SJCRH30 (cell line): Measurements from ENCODE around the gene PDZK1IP1. TPM values are rescaled to one million over a fixed set of nuclear protein-coding genes. Genes with fewer than 3 reads are reported as not detected.
"Not testable (repeated sequence)": the region's sequence is repeated elsewhere in the genome, so short reads cannot be mapped to it uniquely, and the experiment has no call there.

Experiments
- DNase-seq, 2 experiments: peaks; one replicate each; pipeline ENCODE4 v3.0.0-alpha.2; 2015 to 2020
- H3K27ac ChIP-seq: fragments of 250-450 bp; sonication (Bioruptor Pico); 2 replicates; pipeline ENCODE4 v1.5.1; 2020; ENCODE audit warnings: mild to moderate bottlenecking, moderate library complexity
- H3K27me3 ChIP-seq: fragments of 250-450 bp; sonication (Bioruptor Pico); 2 replicates; pipeline ENCODE4 v1.5.1; 2020; ENCODE audit warnings: mild to moderate bottlenecking, moderate library complexity
- H3K36me3 ChIP-seq: fragments of 250-450 bp; sonication (Bioruptor Pico); 2 replicates; pipeline ENCODE4 v1.5.1; 2020; ENCODE audit warnings: mild to moderate bottlenecking, moderate library complexity
- H3K4me1 ChIP-seq: fragments of 250-450 bp; sonication (Bioruptor Pico); 2 replicates; pipeline ENCODE4 v1.5.1; 2020; ENCODE audit warnings: mild to moderate bottlenecking, moderate library complexity
- H3K4me3 ChIP-seq: fragments of 250-450 bp; sonication (Bioruptor Pico); 2 replicates; pipeline ENCODE4 v1.5.1; 2020; ENCODE audit warnings: mild to moderate bottlenecking, moderate library complexity
- H3K9me3 ChIP-seq: fragments of 250-450 bp; sonication (Bioruptor Pico); replicated peaks from 2 replicates; pipeline ENCODE4 v1.5.1; 2020; ENCODE audit warnings: mild to moderate bottlenecking, moderate library complexity
- total RNA-seq: library from RNA; depleted of rRNA; stranded (reverse); fragments of >200 nt; shearing (Covaris generic); gene quantifications from 2 replicates; pipeline ENCODE4 v1.2.3, GENCODE V29; 2014

Gene PDZK1IP1
- total RNA-seq, 1 experiment from 2014 or later: not detected

- H3K27ac ChIP-seq: no peak overlapping the region
- H3K4me3 ChIP-seq: no peak overlapping the region
- peaks cover 6% of the 10 kb centered on the region; the same call in 1 of the 2 replicates for H3K27me3 ChIP-seq
- no peaks in the 10 kb centered on the region for H3K9me3 ChIP-seq
- no peaks in the 10 kb centered on the region for H3K36me3 ChIP-seq
- DNase-seq: no peak
- H3K4me1 ChIP-seq: no peaks in the 10 kb centered on the region
Measured at GRCh38 chr1:47214549-47214948, 24.7 kb upstream of the PDZK1IP1 start.

DNA sequence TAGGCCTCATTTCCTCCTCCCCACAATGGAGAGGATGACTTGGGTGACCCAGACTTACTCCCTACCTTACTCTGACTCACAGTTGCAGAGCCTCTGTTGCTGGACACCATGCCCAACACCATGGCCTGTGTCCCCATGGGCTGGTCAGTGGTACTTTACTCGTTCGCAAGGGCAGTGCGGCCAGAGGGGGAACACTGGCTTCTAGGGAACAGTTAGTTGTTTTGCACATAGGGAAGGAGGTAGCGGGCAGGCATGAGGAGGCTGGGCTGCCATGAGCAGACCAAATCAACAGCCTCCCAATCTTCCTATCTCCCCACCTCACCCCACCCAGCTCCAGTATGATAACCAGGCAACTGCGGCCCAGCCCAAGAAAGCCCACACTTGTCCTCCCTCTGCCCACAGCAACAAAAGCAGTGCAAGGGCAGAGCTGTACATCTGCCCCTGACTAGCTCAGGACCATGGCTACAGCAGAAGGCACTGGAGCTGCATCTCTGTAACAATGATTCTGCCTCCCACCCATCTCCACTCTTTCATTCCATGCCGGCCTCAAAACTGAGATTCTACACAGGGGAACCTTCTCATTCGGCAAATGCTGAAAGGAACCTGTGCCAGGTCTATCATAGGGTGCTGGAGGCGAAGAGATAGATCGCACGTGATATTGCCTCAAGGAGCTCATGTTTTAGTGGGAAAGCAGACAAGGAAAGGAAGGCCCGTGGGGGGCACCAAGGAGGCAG lies 23.6 kb upstream of the PDZK1IP1 start:
- Histone ChIP-seq H3K36me3 (no peaks in the 10 kb centered on the region), H3K9me3 (no peaks in the 10 kb centered on the region), H3K4me1 (no peaks in the 10 kb centered on the region), H3K27me3 (peaks cover 6% of the 10 kb centered on the region; the same call in 1 of the 2 replicates), H3K27ac (no peak overlapping the region), H3K4me3 (no peak overlapping the region)
- DNase-seq: no peak

DNA sequence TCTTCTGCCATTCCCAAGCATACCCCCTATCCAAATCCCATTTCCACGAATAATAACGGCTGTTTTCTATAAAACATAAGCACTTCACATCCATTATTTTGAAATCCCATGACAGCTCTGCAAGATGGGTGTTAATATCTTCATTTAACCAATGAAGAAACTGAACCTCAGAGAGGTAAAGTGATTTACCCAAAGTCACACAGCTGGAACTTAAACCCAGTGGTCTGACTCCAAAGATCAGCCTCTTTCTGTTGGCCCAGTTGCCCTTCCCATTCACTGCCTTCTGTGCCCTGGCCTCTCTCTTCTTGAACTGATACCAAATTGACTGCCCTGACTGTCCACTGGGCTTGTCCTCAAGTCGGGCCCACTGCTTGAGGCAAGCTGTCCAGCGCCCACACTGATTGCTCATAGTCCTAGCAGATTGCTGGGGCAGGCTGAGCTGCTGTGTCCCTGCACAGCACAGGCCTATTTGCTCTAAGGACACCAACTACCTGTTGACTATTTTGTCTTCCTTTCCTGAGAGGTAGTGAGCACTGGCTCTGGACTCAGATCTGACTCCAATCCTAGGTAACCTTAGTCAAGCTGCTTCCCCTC lies 22.9 kb upstream of the PDZK1IP1 start:
- no peak overlapping the region for H3K4me3 ChIP-seq
- no peak for DNase-seq
- no peaks in the 10 kb centered on the region for H3K9me3 ChIP-seq
- peaks cover 6% of the 10 kb centered on the region; the same call in 1 of the 2 replicates for H3K27me3 ChIP-seq
- no peak overlapping the region for H3K27ac ChIP-seq
- no peaks in the 10 kb centered on the region for H3K36me3 ChIP-seq
- no peaks in the 10 kb centered on the region for H3K4me1 ChIP-seq

- no peaks in the 10 kb centered on the region for H3K4me1 ChIP-seq
- H3K4me3 ChIP-seq: peak overlapping the region; percentile 5; the same call in 1 of the 2 replicates
- peaks cover 6% of the 10 kb centered on the region; the same call in 1 of the 2 replicates for H3K27me3 ChIP-seq
- no peaks in the 10 kb centered on the region for H3K9me3 ChIP-seq
- no peaks in the 10 kb centered on the region for H3K36me3 ChIP-seq
- H3K27ac ChIP-seq: no peak overlapping the region
- peak in 1 of 2 experiments; percentile 39 for DNase-seq
Measured at GRCh38 chr1:47211796-47212269, 22.0 kb upstream of the PDZK1IP1 start.

DNA sequence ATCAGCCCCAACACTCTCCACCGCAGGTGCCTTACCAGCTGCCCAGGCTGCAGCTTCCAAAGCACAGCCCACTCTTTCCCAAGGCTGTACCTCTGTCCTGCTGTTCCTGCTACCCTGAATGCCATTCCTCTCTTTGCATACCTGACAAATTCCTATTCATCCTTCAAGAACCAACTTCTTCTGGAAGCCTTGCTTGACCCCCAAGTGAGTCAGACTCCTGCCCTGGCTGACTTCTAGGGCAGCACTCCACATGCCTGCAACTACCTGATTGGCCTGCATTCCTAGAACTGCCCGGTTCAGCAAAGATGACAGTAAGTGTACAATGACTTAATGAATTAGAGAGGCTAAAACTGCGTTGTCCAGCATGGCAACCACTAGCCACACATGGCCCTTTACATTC lies 20.8 kb upstream of the PDZK1IP1 start:
- no peaks in the 10 kb centered on the region for H3K36me3 ChIP-seq

DNA sequence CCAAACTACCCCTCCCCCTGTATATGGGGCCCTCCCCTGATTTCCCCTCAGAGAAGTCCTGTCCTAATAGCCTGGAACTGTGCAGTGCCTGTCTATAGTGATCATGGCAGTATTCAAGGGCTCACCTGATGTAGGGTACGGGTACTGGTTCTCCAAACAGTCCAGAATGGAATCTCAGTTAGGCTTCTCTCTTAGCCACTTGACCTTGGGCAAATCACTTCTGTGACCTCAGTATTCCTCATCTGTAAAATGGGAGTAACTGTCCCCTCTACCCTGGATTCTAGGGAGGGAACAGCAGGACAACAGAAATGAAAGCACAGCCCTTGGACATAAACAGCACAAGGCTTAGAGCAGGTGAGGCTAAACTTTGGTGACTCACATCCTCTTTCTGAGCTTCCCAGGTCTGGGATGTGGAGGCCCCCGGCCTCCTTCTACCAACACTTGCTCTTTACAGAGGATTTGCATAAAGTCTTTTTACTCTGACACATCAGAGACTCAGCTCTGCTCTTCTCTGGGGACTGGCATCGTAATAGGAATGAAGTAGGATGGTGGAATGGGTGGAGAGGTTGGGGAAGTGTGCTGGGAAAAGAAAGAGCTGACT lies 20.0 kb upstream of the PDZK1IP1 start:
- no peak overlapping the region for H3K27ac ChIP-seq
- no peak for DNase-seq
- peaks cover 6% of the 10 kb centered on the region for H3K27me3 ChIP-seq
- no peak overlapping the region for H3K4me3 ChIP-seq
- H3K4me1 ChIP-seq: no peaks in the 10 kb centered on the region
- no peaks in the 10 kb centered on the region for H3K36me3 ChIP-seq
- no peaks in the 10 kb centered on the region for H3K9me3 ChIP-seq

More for the DNA sequence above, 20.8 kb upstream of the PDZK1IP1 start:
- Histone ChIP-seq H3K27me3 (peaks cover 6% of the 10 kb centered on the region), H3K9me3 (no peaks in the 10 kb centered on the region), H3K27ac (no peak overlapping the region), H3K4me1 (no peaks in the 10 kb centered on the region), H3K4me3 (no peak overlapping the region)
- no peak for DNase-seq

GRCh38 chr1:47209091-47209490 lies 19.3 kb upstream of the PDZK1IP1 start:
- Histone ChIP-seq H3K9me3 (no peaks in the 10 kb centered on the region), H3K27me3 (peaks cover 6% of the 10 kb centered on the region), H3K4me1 (no peaks in the 10 kb centered on the region), H3K4me3 (no peak overlapping the region), H3K36me3 (no peaks in the 10 kb centered on the region), H3K27ac (no peak overlapping the region)
- no peak for DNase-seq

GRCh38 chr1:47208374-47208850 lies 18.6 kb upstream of the PDZK1IP1 start:
- DNase-seq: no peak
- H3K36me3 ChIP-seq: no peaks in the 10 kb centered on the region
- H3K4me3 ChIP-seq: no peak overlapping the region
- H3K4me1 ChIP-seq: no peaks in the 10 kb centered on the region
- no peak overlapping the region for H3K27ac ChIP-seq
- H3K9me3 ChIP-seq: no peaks in the 10 kb centered on the region; the same call in 1 of the 2 replicates
- H3K27me3 ChIP-seq: peaks cover 6% of the 10 kb centered on the region

GRCh38 chr1:47207803-47208373 lies 18.1 kb upstream of the PDZK1IP1 start:
- DNase-seq: no peak
- Histone ChIP-seq H3K4me1 (no peaks in the 10 kb centered on the region), H3K4me3 (no peak overlapping the region), H3K27ac (no peak overlapping the region), H3K36me3 (no peaks in the 10 kb centered on the region), H3K27me3 (peaks cover 6% of the 10 kb centered on the region), H3K9me3 (peaks cover 4% of the 10 kb centered on the region; the same call in 1 of the 2 replicates)

- no peak for DNase-seq
- Histone ChIP-seq H3K9me3 (peaks cover 6% of the 10 kb centered on the region; the same call in 1 of the 2 replicates), H3K4me3 (no peak overlapping the region), H3K36me3 (no peaks in the 10 kb centered on the region), H3K4me1 (no peaks in the 10 kb centered on the region), H3K27me3 (peaks cover 6% of the 10 kb centered on the region), H3K27ac (no peak overlapping the region)
Measured at GRCh38 chr1:47205918-47206317, 16.1 kb upstream of the PDZK1IP1 start.

DNA sequence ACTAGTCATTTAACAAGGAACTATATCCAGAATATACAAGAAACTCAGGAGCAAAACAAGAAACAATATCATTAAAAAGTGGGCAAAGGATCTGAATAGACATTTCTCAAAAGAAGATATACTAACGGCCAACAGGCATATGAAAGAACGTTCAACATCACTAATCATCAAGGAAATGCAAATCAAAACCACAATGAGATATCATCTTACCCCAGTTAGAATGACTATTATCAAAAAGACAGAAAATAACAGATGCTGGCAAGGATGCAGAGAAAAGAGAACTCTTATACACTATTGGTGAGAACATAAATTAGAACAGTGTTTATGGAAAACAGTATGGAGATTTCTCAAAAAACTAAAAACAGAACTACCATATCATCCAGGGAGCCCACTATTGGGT lies 13.7 kb upstream of the PDZK1IP1 start:
- H3K27me3 ChIP-seq, H3K27ac ChIP-seq, H3K4me1 ChIP-seq, DNase-seq, H3K36me3 ChIP-seq, H3K9me3 ChIP-seq, H3K4me3 ChIP-seq: not testable (repeated sequence)

DNA sequence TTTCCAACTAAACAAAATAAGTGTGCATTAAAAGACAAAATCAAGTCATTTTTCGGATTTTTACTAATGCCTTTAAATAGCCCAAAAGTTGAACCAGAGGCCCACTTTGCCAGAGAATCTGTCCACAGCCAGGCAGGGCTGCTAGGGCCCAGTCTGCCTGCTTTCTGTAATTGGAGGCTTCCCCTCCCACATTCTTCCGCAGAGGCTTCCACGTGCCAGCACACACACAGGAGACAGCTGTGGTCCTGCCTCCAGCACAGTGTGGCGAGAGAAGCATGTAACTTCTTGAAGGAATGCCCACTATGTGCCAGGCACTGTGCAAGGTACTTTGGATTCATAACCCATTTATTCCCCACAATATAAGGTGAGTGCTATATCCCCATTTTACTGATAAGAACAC lies 11.3 kb upstream of the PDZK1IP1 start:
- Histone ChIP-seq H3K9me3 (peaks cover 6% of the 10 kb centered on the region; the same call in 1 of the 2 replicates), H3K27ac (no peak overlapping the region), H3K4me3 (no peak overlapping the region), H3K4me1 (no peaks in the 10 kb centered on the region), H3K27me3 (no peaks in the 10 kb centered on the region; the same call in none of the 2 replicates), H3K36me3 (no peaks in the 10 kb centered on the region)
- peak; percentile 67 to 74 for DNase-seq

- H3K27ac ChIP-seq: no peak overlapping the region
- H3K36me3 ChIP-seq: no peaks in the 10 kb centered on the region
- no peaks in the 10 kb centered on the region for H3K4me1 ChIP-seq
- H3K27me3 ChIP-seq: no peaks in the 10 kb centered on the region; the same call in 1 of the 2 replicates
- H3K9me3 ChIP-seq: peaks cover 5% of the 10 kb centered on the region; the same call in 1 of the 2 replicates
- DNase-seq: no peak
- no peak overlapping the region for H3K4me3 ChIP-seq
Measured at GRCh38 chr1:47198214-47198613, 8.4 kb upstream of the PDZK1IP1 start.

GRCh38 chr1:47196622-47197021 lies 6.8 kb upstream of the PDZK1IP1 start:
- no peaks in the 10 kb centered on the region for H3K9me3 ChIP-seq
- H3K4me3 ChIP-seq: no peak overlapping the region
- H3K36me3 ChIP-seq: no peaks in the 10 kb centered on the region
- peaks cover 10% of the 10 kb centered on the region for H3K4me1 ChIP-seq
- DNase-seq: no peak
- no peaks in the 10 kb centered on the region; the same call in 1 of the 2 replicates for H3K27me3 ChIP-seq
- H3K27ac ChIP-seq: no peak overlapping the region

- not testable (repeated sequence) for H3K36me3 ChIP-seq, H3K27ac ChIP-seq, H3K4me3 ChIP-seq, DNase-seq, H3K27me3 ChIP-seq, H3K9me3 ChIP-seq
- H3K4me1 ChIP-seq: peaks cover 12% of the 10 kb centered on the region
Measured at GRCh38 chr1:47195981-47196380, 6.1 kb upstream of the PDZK1IP1 start.
